IPS-18c (cell line): Measurements from ENCODE around the gene PRG3.
A peak's percentile ranks its signal among the peaks of the same experiment; 100 is the strongest.

Source experiments
- H3K4me3 ChIP-seq: 2 replicates; pipeline ENCODE4 v1.7.0; 2013; ENCODE audit warnings: low read depth, mild to moderate bottlenecking, low read length, moderate library complexity; ENCODE audit not compliant: insufficient read depth
- H3K9me3 ChIP-seq: one replicate; pipeline ENCODE4 v1.6.1; 2013; ENCODE audit warnings: mild to moderate bottlenecking, low read length, moderate library complexity; ENCODE audit not compliant: control insufficient read depth, insufficient read depth

PRG3 gene

DNA sequence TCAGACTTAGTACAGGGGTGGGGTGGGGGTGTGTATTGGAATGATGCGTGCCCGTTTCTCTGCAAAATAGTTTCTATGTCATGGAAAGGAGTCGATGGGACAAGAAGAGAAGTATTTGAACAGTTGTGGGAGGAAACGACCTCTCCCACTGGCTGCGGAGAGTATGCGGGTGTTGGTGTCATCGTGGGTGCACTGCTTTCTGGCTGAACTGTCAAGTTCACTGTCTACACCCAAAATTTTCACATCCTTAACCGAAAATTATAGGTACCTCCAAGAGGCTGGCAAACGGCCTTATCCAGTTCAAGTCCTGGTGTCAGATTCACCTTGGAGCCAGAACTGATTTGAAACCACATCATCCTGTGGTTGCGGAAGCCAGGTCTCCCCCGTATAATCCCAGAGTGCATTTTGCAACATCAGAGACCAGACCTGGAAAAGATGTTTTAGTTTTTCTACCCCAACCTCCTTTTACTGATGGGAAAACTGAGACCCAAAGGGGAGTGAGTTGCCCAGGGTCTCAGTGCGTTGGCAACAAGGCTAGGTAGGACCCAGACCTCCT lies 44.8 kb downstream of the PRG3 start:
- Histone ChIP-seq H3K4me3 (peak overlapping the region; percentile 82; the same call in 1 of the 2 replicates), H3K9me3 (no peaks in the 10 kb centered on the region)

DNA sequence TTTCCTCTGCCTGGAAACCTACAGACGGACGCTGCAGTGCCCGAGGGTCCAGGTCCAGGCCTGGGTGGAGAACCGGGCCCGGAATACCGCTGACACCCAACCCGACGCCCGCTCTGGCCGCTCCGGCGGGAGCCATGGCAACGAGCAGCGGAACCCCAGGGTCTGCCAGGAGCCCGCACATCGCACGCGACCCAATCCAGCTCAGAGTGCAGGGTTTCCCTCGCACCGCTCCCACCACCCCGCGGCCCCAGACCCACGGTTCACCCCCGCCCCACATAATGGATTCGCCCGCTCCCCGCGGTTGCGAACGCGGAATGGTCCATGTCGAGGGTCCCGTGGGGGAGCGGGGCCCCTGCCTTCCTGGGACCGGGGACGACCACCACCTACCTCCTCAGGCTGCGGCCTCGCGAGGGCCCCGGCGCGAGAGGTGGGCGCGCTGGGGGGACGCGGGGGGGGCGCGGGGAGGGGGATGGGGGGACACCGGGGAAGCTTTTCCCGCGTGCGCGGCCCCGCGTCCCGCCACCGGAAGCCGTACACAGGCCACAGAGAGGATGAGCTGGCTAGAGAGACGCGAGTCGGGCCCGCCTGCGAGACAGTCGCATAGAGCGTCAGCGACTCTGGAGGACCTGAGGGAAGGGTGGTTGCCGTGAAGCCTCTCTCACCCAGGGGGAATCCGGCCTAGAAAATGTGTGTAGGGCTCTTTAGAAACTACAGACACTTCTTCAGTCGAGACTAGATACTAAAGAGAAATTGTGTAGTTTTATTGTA lies 45.4 kb downstream of the PRG3 start, which contains the start of gene SSRP1:
TSS of gene SSRP1 (minus strand) at position 550 of the 768 bp plus-strand sequence. CDS start 771 bp downstream, outside the sequence.
- peak within 1 kb of the TSS; percentile 82 for H3K4me3 ChIP-seq

DNA sequence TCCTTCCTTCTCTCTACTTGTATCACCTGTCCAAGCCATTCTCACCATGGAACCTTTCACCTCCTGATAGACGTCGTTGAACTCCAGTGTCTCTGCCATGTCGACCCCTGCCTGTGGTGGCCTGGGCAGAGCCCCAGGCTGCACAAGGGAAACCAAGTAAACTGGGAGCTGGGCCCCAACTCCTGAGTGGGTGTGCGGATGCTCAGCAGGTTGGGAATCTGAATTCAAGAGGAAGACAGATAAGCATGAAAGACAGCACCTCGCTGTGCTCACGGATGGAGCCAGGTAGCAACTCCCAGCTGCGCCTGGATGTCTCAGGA lies 46.0 kb downstream of the PRG3 start:
- no peaks in the 10 kb centered on the region for H3K9me3 ChIP-seq

More for the DNA sequence above, 45.4 kb downstream of the PRG3 start, which contains the start of gene SSRP1:
- H3K9me3 ChIP-seq: no peaks in the 10 kb centered on the region

DNA sequence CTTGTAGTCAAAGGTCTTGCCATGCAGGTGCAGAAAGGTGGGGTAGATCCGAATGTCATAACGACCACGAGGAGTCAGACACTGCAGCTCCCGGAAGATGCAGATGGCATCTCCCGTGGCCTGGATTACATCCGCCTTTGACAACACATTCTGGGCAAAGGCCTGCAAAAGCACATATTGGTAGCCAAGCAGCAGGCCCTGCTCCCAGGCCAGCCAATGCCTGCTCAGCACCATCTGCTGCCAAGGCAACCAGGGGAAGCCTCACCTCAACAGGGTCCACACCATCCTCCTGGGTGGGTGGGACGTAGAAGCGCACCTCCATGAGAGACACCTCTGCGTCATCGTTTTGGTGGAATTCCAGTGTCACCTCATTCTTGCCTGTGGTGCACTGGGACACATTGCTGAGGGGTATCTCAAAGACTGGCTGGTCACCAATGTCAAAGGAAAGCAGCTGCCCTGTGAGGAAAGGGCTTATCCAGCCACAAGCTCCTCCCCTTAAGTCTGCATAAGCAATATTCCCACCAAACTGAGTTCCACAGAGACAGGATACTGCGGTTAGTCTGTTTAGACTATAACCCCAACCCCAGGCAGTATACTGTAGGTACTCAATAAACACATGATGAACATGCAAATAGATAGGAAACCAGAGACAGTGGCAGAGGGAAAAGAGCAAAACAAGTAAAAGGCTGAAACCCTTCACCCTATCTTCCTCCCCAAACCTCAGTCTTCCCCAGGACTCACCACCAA lies 48.1 kb downstream of the PRG3 start:
- H3K9me3 ChIP-seq: no peaks in the 10 kb centered on the region
- H3K4me3 ChIP-seq: no peak overlapping the region

More for the DNA sequence above, 46.0 kb downstream of the PRG3 start:
- peak overlapping the region; percentile 82 for H3K4me3 ChIP-seq

DNA sequence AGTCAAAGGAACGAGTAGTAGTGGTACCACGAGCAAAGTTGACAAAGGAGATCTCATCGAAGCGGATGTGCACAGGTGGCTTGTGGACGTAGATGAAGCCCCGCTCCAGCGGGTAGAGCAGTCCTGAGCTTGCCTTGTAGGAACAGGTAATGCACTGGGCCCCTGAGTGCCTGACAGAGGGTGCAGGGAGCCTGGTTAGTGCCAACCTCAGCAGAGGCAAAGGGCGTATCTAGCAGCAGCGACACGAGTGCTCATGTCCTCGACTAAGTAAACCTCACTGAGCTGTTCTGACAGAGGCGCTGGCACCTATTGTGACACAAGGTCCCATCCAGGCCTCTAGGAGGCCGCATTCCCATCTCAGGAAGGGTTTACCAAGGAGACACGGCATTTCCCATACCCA lies 49.2 kb downstream of the PRG3 start:
- Histone ChIP-seq H3K4me3 (no peak overlapping the region), H3K9me3 (no peaks in the 10 kb centered on the region)

DNA sequence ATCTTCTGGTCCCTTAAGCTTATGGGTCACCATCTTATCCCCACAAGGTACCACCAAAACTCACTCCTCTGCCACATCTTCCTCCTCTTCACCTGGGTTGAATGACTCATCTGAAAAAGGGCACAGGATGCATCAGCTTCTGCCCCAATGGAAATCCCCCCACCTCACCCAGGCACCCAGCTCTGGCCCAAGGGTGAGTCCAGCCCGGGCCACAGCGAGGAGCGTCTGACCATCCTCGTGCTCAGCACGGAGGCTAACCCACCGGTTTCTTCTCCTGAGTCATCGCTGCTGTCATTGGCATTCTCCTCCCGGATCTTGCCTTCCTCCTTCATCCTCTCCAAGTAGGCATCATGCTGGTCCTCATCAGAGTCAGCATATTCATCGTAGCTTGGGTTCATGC lies 50.9 kb downstream of the PRG3 start:
- H3K4me3 ChIP-seq: no peak overlapping the region
- H3K9me3 ChIP-seq: no peaks in the 10 kb centered on the region

DNA sequence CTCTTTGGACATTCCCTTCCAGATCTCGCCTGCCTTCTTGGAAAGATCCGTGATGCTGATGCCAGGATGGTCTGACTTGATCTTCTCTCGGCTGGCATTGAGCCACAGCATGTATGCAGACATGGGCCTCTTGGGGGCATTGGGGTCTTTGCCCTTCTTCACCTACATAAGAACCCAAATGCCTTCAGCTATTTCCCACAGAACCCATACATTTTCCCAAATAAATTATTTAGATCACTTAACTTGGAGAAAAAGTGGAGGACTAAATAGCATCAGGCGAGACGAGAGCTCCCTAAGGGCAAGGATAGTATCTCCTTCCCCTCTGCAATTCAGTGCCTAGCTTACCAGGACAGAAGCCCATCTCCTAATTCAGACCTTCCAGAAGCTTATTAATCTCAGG lies 53.2 kb downstream of the PRG3 start:
- no peaks in the 10 kb centered on the region for H3K9me3 ChIP-seq
- no peak overlapping the region for H3K4me3 ChIP-seq
